Activated naive CD4-positive, alpha-beta T cell treated with anti-CD3 and anti-CD28 coated beads, Interleukin-2, amount 50 U/mL, for 72 hours (primary cell): ENCODE measurements around the gene RGS10. TPM values are rescaled to one million over a fixed set of nuclear protein-coding genes. Genes with fewer than 3 reads are reported as not detected.
"Not testable (repeated sequence)": the region's sequence is repeated elsewhere in the genome, so short reads cannot be mapped to it uniquely, and the experiment has no call there.

Experiments used
- ATAC-seq, 2 donors: fragments of 150-1000 bp; cut with Tn5 transposase; 2 replicates each; pipeline ENCODE4 v1.10.0; 2021; ENCODE audit warnings: mild to moderate bottlenecking in 2 of 2, moderate library complexity in 2 of 2
- DNase-seq, 2 donors: peaks; one replicate each; pipeline ENCODE4 v3.0.0; 2021 to 2022; ENCODE audit warnings: low spot score in 2 of 2
- H3K27ac Mint-ChIP-seq, 2 donors: one replicate each; pipeline ENCODE4 v1.8.0; 2022; ENCODE audit warnings: mild to moderate bottlenecking in 2 of 2, mixed read lengths in 2 of 2
- H3K36me3 Mint-ChIP-seq, 2 donors: one replicate each; pipeline ENCODE4 v1.8.0; 2022; ENCODE audit warnings: mixed read lengths in 2 of 2
- H3K9me3 Mint-ChIP-seq, 2 donors: one replicate each; pipeline ENCODE4 v1.8.0; 2022; ENCODE audit warnings: mixed read lengths in 2 of 2
- total RNA-seq, 2 donors: library from RNA; stranded (reverse); gene quantifications; one replicate each; pipeline ENCODE4 v1.2.3, GENCODE V29; 2022

RGS10 gene
- total RNA-seq, result 100 to 1,000 TPM; 183 to 251 TPM

- Mint-ChIP-seq H3K9me3 (no peaks in the 10 kb centered on the region), H3K36me3 (peaks cover 25 to 36% of the 10 kb centered on the region in 2 donors), H3K27ac (peak within 1 kb of the TSS; percentile 93 to 97)
- ATAC-seq (peak; percentile 74 to 85), DNase-seq (peak; percentile 84)
Observed at GRCh38 chr10:119542357-119542987, at the start of gene RGS10. RGS10 (minus strand) TSS chr10:119542719; CDS start chr10:119542638, 81 bp downstream.

- Mint-ChIP-seq H3K9me3 (no peaks in the 10 kb centered on the region), H3K36me3 (peaks cover 0 to 20% of the 10 kb centered on the region in 2 donors), H3K27ac (no peak overlapping the region)
- no peak for ATAC-seq
- no peak for DNase-seq
Observed at GRCh38 chr10:119588071-119588470, 45.6 kb upstream of the RGS10 start.

DNA sequence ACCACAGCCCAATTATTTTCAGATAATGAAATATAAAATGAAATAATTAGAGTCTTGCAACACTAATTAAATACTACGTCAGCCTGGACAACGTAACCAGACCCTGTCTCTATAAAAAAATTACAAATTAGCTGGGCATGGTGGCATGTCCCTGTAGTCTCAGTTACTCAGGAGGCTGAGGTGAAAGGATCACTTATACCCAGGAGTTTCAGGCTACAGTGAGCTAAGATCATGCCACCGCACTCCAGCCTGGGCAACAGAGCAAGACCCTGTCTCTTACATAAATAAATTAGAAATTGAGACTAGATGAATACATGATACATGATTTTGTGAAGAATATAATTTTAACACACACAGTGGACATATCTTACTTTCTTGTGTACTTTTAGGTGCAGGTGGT lies 35.8 kb upstream of the RGS10 start:
- H3K27ac Mint-ChIP-seq, result no peak overlapping the region
- ATAC-seq (no peak), DNase-seq (no peak)
- H3K9me3 Mint-ChIP-seq, result no peaks in the 10 kb centered on the region
- peaks cover 15 to 39% of the 10 kb centered on the region in 2 donors for H3K36me3 Mint-ChIP-seq

- no peaks in the 10 kb centered on the region for H3K9me3 Mint-ChIP-seq
- ATAC-seq, result peak in 1 of 2 donors; percentile 26
- peaks cover 15 to 39% of the 10 kb centered on the region in 2 donors for H3K36me3 Mint-ChIP-seq
- peak overlapping the region in 1 of 2 donors; percentile 81 for H3K27ac Mint-ChIP-seq
- DNase-seq, result no peak
Observed at GRCh38 chr10:119575991-119576390, 33.5 kb upstream of the RGS10 start.

- DNase-seq, result peak in 1 of 2 donors; percentile 8
- H3K27ac Mint-ChIP-seq, result peak overlapping the region in 1 of 2 donors; percentile 81
- no peaks in the 10 kb centered on the region for H3K9me3 Mint-ChIP-seq
- H3K36me3 Mint-ChIP-seq, result peaks cover 15 to 39% of the 10 kb centered on the region in 2 donors
- peak; percentile 61 to 72 for ATAC-seq
Observed at GRCh38 chr10:119575506-119575905, 33.0 kb upstream of the RGS10 start.

GRCh38 chr10:119567978-119568377 lies 25.5 kb upstream of the RGS10 start:
- DNase-seq, result no peak
- no peak for ATAC-seq
- no peaks in the 10 kb centered on the region for H3K36me3 Mint-ChIP-seq
- no peaks in the 10 kb centered on the region for H3K9me3 Mint-ChIP-seq
- no peak overlapping the region for H3K27ac Mint-ChIP-seq

DNA sequence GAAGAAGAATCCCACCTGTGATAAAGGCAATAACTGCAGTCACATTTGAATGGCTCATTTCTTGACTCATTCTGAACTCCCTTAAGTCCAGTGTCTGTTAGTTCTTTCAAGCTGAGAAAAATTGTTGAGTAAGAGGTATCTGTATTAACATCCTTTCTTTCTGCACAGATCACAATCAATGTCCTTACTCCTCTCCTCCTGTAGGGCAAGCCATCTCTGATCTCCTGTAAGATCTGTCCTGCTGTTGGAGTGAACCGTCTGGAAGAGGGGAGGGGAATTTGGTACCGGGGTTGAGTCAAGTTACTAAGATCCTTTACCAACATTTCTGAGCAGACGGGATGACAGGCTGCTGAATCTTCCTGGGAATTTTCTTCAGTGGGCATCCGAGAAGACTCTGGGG lies 19.6 kb upstream of the RGS10 start:
- H3K27ac Mint-ChIP-seq, result no peak overlapping the region
- ATAC-seq (no peak), DNase-seq (no peak)
- no peaks in the 10 kb centered on the region for H3K36me3 Mint-ChIP-seq
- no peaks in the 10 kb centered on the region for H3K9me3 Mint-ChIP-seq

DNA sequence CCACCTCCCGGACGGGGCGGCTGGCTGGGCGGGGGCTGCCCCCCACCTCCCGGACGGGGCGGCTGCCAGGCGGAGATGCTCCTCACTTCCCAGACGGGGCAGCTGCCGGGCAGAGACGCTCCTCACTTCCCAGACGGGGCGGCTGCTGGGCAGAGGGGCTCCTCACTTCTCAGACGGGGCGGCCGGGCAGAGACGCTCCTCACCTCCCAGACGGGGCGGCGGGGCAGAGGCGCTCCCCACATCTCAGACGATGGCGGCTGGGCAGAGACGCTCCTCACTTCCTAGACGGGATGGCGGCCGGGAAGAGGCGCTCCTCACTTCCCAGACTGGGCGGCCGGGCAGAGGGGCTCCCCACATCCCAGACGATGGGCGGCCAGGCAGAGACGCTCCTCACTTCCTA lies 17.0 kb upstream of the RGS10 start:
- not testable (repeated sequence) for H3K27ac Mint-ChIP-seq, H3K9me3 Mint-ChIP-seq, H3K36me3 Mint-ChIP-seq, DNase-seq, ATAC-seq

- ATAC-seq, DNase-seq, H3K27ac Mint-ChIP-seq, H3K9me3 Mint-ChIP-seq, H3K36me3 Mint-ChIP-seq: not testable (repeated sequence)
Observed at GRCh38 chr10:119556081-119556480, 13.6 kb upstream of the RGS10 start.

DNA sequence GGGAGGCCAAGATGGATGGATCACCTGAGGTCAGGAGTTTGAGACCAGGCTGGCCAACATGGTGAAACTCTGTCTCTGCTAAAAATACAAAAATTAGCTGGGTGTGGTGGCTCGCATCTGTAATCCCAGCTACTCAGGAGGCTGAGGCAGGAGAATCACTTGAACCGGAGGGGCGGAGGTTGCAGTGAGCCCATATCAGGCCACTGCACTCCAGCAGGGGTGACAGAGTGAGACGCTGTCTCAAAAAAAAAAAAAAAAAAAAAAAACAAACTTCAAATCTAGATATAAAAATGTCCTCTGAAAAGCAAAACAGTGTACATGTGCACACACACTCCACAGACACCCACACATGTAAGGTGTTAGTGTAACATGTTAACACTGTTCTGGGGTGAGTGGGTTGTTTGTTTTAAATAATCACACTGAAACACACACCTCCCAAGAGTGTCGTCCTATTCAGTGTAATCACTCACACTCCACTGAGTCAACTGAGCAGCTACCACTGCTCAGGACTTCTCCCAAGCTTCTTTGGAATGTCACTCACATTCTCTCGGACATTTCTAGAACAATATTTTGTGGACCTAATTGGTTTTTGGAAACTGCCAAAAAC lies 12.8 kb upstream of the RGS10 start:
- ATAC-seq (no peak), DNase-seq (no peak)
- no peaks in the 10 kb centered on the region for H3K9me3 Mint-ChIP-seq
- peak overlapping the region in 1 of 2 donors; percentile 29 for H3K27ac Mint-ChIP-seq
- no peaks in the 10 kb centered on the region for H3K36me3 Mint-ChIP-seq

- DNase-seq (no peak), ATAC-seq (no peak)
- H3K36me3 Mint-ChIP-seq, result no peaks in the 10 kb centered on the region
Observed at GRCh38 chr10:119550827-119551226, 8.3 kb upstream of the RGS10 start.

DNA sequence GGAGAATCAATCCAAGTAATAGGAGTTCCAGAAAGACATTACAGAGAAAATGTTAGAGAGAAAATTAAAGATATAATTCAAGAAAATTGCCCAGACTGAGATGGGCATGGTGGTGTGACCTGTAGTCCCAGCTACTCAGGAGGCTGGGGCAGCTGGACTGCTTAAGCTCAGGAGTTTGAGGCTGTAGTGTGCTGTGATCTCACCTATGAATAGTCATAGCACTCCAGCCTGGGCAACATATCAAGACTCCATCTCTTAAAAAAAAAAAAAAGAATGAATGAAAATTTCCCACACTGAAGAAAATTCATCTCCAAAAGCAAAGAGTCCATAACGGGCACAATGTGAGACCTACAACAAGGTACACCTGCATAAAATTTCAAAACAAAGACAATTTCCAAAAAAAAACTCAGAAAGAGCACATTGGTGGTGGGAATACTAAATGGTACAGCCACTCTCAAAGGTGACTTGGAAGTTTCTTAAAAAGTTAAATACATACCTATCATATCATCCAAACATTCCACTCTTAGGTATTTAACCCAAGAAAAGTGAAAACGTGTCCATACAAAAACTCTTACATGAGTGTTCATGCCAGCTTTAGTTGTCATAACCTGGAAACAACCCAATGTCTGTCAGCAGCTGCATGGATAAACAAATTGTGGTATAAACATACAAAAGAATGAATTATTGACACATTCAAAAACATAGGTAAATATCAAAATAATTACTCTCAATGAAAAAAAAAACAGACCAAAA lies 6.9 kb upstream of the RGS10 start:
- no peaks in the 10 kb centered on the region for H3K9me3 Mint-ChIP-seq
- no peaks in the 10 kb centered on the region for H3K36me3 Mint-ChIP-seq
- H3K27ac Mint-ChIP-seq, result no peak overlapping the region
- DNase-seq, result no peak
- ATAC-seq, result no peak

More at GRCh38 chr10:119550827-119551226, 8.3 kb upstream of the RGS10 start:
- Mint-ChIP-seq H3K27ac (no peak overlapping the region), H3K9me3 (no peaks in the 10 kb centered on the region)

GRCh38 chr10:119546009-119546408 lies 3.5 kb upstream of the RGS10 start:
- H3K9me3 Mint-ChIP-seq, result no peaks in the 10 kb centered on the region
- no peak for ATAC-seq

DNA sequence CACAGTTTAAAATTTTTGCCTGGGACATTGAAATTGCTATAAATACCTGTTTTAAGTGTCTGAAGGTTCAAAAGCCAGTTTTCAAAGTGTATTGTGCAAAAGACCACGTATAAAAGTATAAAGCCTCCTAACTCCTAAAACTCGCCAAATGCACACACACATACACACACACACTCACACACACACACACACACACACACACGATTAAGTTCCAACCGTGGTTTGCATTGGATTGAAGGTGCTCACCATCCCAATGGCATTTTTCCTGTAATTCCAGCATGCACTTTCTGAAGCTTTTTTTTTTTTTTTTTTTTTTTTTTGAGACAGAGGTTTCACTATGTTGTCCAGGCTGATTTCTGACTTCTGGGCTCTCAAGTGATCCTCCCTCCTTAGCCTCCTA lies 2.8 kb upstream of the RGS10 start:
- ATAC-seq, result no peak
- H3K36me3 Mint-ChIP-seq, result peaks cover 15 to 19% of the 10 kb centered on the region in 2 donors
- H3K27ac Mint-ChIP-seq, result no peak overlapping the region
- DNase-seq, result no peak
- no peaks in the 10 kb centered on the region for H3K9me3 Mint-ChIP-seq

More at GRCh38 chr10:119546009-119546408, 3.5 kb upstream of the RGS10 start:
- no peak for DNase-seq
- Mint-ChIP-seq H3K36me3 (peaks cover 10 to 12% of the 10 kb centered on the region in 2 donors), H3K27ac (no peak overlapping the region)

GRCh38 chr10:119543814-119544642 lies 1.5 kb upstream of the RGS10 start:
- ATAC-seq (no peak), DNase-seq (no peak)
- H3K27ac Mint-ChIP-seq, result peak overlapping the region; percentile 82 to 97
- H3K9me3 Mint-ChIP-seq, result no peaks in the 10 kb centered on the region
- H3K36me3 Mint-ChIP-seq, result peaks cover 16 to 30% of the 10 kb centered on the region in 2 donors

DNA sequence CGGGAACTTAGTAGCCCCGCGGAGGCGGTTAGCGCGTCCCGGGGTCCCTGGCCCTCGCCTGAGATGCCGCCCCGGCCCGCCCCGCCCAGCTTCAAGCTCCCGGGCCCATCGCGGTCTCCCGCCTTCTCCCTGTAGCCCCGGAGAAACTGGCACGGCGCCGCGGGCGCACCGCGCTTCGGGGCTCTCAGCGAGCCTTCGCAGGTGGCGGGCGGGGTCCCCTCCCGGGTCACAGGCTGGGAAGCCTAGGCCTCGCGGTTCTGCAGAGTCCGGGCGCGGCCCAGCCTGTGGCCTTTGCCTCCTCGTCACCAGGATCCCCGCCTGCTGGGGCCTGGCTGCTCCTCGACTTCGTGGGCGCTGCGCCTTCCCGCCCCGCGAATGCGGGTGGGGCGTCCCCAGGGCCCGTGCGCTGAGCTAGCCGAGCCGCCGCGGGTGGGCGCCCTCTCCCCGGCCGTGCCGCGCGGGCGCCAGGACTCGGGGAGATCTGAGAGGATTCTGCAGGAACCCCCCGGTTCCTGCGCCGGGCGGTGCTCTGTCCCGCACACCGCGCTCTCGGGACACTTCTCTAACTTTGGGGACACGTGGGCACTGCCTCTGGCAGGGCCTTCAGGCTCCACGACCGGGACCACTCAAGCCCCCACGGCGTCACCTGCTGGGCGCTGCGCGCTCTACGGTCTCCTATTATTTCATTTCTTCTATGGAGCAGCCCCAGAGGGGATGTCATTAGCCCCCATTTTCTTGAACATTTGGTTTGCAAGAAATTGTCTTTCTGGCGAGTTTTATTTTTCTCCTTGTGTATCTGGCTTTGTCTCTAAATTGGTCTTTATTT lies 682 bp upstream of the RGS10 start:
- peaks cover 24 to 36% of the 10 kb centered on the region in 2 donors for H3K36me3 Mint-ChIP-seq
- DNase-seq (peak; percentile 65 to 76), ATAC-seq (peak; percentile 29 to 31)
- no peaks in the 10 kb centered on the region for H3K9me3 Mint-ChIP-seq
- peak overlapping the region; percentile 82 to 97 for H3K27ac Mint-ChIP-seq
